Effector memory CD8-positive, alpha-beta T cell (primary cell): ENCODE data around the gene DDN.

Experiments used
- ATAC-seq: fragments of 150-1000 bp; cut with Tn5 transposase; replicated peaks from 2 replicates; pipeline ENCODE4 v1.10.0; 2021; ENCODE audit warnings: mild to moderate bottlenecking, moderate library complexity
- DNase-seq, 3 experiments: peaks; one replicate each; pipeline ENCODE4 v3.0.0; 2021
- H3K27ac Mint-ChIP-seq, 2 donors: one replicate each; pipeline ENCODE4 v1.8.0; 2022; ENCODE audit warnings: mild to moderate bottlenecking in 2 of 2, mixed read lengths in 2 of 2, moderate library complexity in 2 of 2
- H3K27me3 Mint-ChIP-seq, 2 donors: one replicate each; pipeline ENCODE4 v1.8.0; 2022; ENCODE audit warnings: mixed read lengths in 2 of 2
- H3K36me3 Mint-ChIP-seq: one replicate; pipeline ENCODE4 v1.8.0; 2022; ENCODE audit warnings: mild to moderate bottlenecking, moderate library complexity, mixed read lengths; ENCODE audit not compliant: insufficient read depth
- H3K4me1 Mint-ChIP-seq, 2 donors: one replicate each; pipeline ENCODE4 v1.8.0; 2022; ENCODE audit warnings: low read depth in 2 of 2, mixed read lengths in 2 of 2
- H3K4me3 Mint-ChIP-seq, 2 donors: one replicate each; pipeline ENCODE4 v1.8.0; 2022; ENCODE audit warnings: mild to moderate bottlenecking in 2 of 2, mixed read lengths in 2 of 2, moderate library complexity in 2 of 2
- H3K9me3 Mint-ChIP-seq, 2 donors: one replicate each; pipeline ENCODE4 v1.8.0; 2022; ENCODE audit warnings: mixed read lengths in 2 of 2

The DDN gene

GRCh38 chr12:49037947-49038237 is 38.7 kb upstream of the DDN start:
- no peak for ATAC-seq
- peaks cover 74% of the 10 kb centered on the region for H3K36me3 Mint-ChIP-seq
- no peak overlapping the region for H3K27ac Mint-ChIP-seq
- no peak overlapping the region for H3K4me3 Mint-ChIP-seq
- no peaks in the 10 kb centered on the region for H3K9me3 Mint-ChIP-seq
- H3K4me1 Mint-ChIP-seq: peaks cover 4 to 12% of the 10 kb centered on the region in 2 donors
- DNase-seq: no peak
- no peaks in the 10 kb centered on the region for H3K27me3 Mint-ChIP-seq

GRCh38 chr12:49037111-49037946 is 38.2 kb upstream of the DDN start:
- no peak for ATAC-seq
- H3K36me3 Mint-ChIP-seq: peaks cover 74% of the 10 kb centered on the region
- H3K4me3 Mint-ChIP-seq: no peak overlapping the region
- DNase-seq: no peak
- H3K27me3 Mint-ChIP-seq: no peaks in the 10 kb centered on the region
- peak overlapping the region in 1 of 2 donors; percentile 66 for H3K27ac Mint-ChIP-seq
- no peaks in the 10 kb centered on the region for H3K9me3 Mint-ChIP-seq
- peaks cover 4 to 17% of the 10 kb centered on the region in 2 donors for H3K4me1 Mint-ChIP-seq

GRCh38 chr12:49036029-49036428 is 36.9 kb upstream of the DDN start:
- Mint-ChIP-seq H3K4me1 (peaks cover 4 to 17% of the 10 kb centered on the region in 2 donors), H3K27ac (peak overlapping the region in 1 of 2 donors; percentile 66), H3K27me3 (no peaks in the 10 kb centered on the region), H3K4me3 (no peak overlapping the region), H3K9me3 (no peaks in the 10 kb centered on the region), H3K36me3 (peaks cover 73% of the 10 kb centered on the region)
- ATAC-seq: no peak
- no peak for DNase-seq

- H3K4me1 Mint-ChIP-seq: peaks cover 4 to 17% of the 10 kb centered on the region in 2 donors
- H3K4me3 Mint-ChIP-seq: no peak overlapping the region
- H3K9me3 Mint-ChIP-seq: no peaks in the 10 kb centered on the region
- no peak for DNase-seq
- no peaks in the 10 kb centered on the region for H3K27me3 Mint-ChIP-seq
- H3K36me3 Mint-ChIP-seq: peaks cover 64% of the 10 kb centered on the region
- H3K27ac Mint-ChIP-seq: no peak overlapping the region
- no peak for ATAC-seq
These were observed 35.1 kb upstream of the DDN start for GRCh38 chr12:49034286-49034622.

GRCh38 chr12:49033611-49034285 is 34.6 kb upstream of the DDN start:
- Mint-ChIP-seq H3K36me3 (peaks cover 60% of the 10 kb centered on the region), H3K27ac (peak overlapping the region in 1 of 2 donors; percentile 83), H3K4me3 (no peak overlapping the region), H3K27me3 (no peaks in the 10 kb centered on the region), H3K4me1 (peaks cover 4 to 17% of the 10 kb centered on the region in 2 donors), H3K9me3 (no peaks in the 10 kb centered on the region)
- no peak for DNase-seq
- ATAC-seq: no peak

GRCh38 chr12:49032679-49033447 is 33.7 kb upstream of the DDN start:
- Mint-ChIP-seq H3K27me3 (no peaks in the 10 kb centered on the region), H3K4me3 (no peak overlapping the region), H3K4me1 (peaks cover 5 to 17% of the 10 kb centered on the region in 2 donors), H3K36me3 (peaks cover 60% of the 10 kb centered on the region), H3K9me3 (no peaks in the 10 kb centered on the region), H3K27ac (peak overlapping the region; percentile 64 to 83)
- DNase-seq: no peak
- ATAC-seq: no peak

GRCh38 chr12:49032276-49032675 is 33.1 kb upstream of the DDN start:
- DNase-seq (no peak), ATAC-seq (no peak)
- Mint-ChIP-seq H3K27ac (peak overlapping the region in 1 of 2 donors; percentile 64), H3K9me3 (no peaks in the 10 kb centered on the region), H3K4me1 (peaks cover 5 to 17% of the 10 kb centered on the region in 2 donors), H3K36me3 (peaks cover 63% of the 10 kb centered on the region), H3K4me3 (no peak overlapping the region), H3K27me3 (no peaks in the 10 kb centered on the region)

- peak overlapping the region; percentile 74 to 85 for H3K27ac Mint-ChIP-seq
- H3K36me3 Mint-ChIP-seq: peaks cover 60% of the 10 kb centered on the region
These were observed 32.5 kb upstream of the DDN start for GRCh38 chr12:49031573-49032161.

GRCh38 chr12:49030714-49031572 is 31.8 kb upstream of the DDN start:
- Mint-ChIP-seq H3K27me3 (no peaks in the 10 kb centered on the region), H3K4me3 (peak overlapping the region in 1 of 2 donors; percentile 49), H3K27ac (peak overlapping the region; percentile 74 to 85), H3K36me3 (peaks cover 57% of the 10 kb centered on the region), H3K4me1 (peaks cover 4 to 12% of the 10 kb centered on the region in 2 donors), H3K9me3 (no peaks in the 10 kb centered on the region)
- no peak for DNase-seq
- no peak for ATAC-seq

More at GRCh38 chr12:49031573-49032161, 32.5 kb upstream of the DDN start:
- H3K9me3 Mint-ChIP-seq: no peaks in the 10 kb centered on the region
- ATAC-seq (no peak), DNase-seq (no peak)
- no peak overlapping the region for H3K4me3 Mint-ChIP-seq
- H3K27me3 Mint-ChIP-seq: no peaks in the 10 kb centered on the region
- H3K4me1 Mint-ChIP-seq: peaks cover 4 to 13% of the 10 kb centered on the region in 2 donors

- no peak overlapping the region for H3K4me3 Mint-ChIP-seq
- H3K9me3 Mint-ChIP-seq: no peaks in the 10 kb centered on the region
- ATAC-seq (no peak), DNase-seq (no peak)
- peaks cover 53% of the 10 kb centered on the region for H3K36me3 Mint-ChIP-seq
- H3K27ac Mint-ChIP-seq: peak overlapping the region; percentile 54 to 74
- no peaks in the 10 kb centered on the region for H3K27me3 Mint-ChIP-seq
- H3K4me1 Mint-ChIP-seq: peaks cover 4 to 5% of the 10 kb centered on the region in 2 donors
These were observed 30.9 kb upstream of the DDN start for GRCh38 chr12:49030119-49030518.

GRCh38 chr12:49028666-49029275 is 29.6 kb upstream of the DDN start:
- Mint-ChIP-seq H3K36me3 (peaks cover 52% of the 10 kb centered on the region), H3K9me3 (no peaks in the 10 kb centered on the region), H3K27me3 (no peaks in the 10 kb centered on the region), H3K4me3 (no peak overlapping the region), H3K4me1 (peaks cover 2 to 5% of the 10 kb centered on the region in 2 donors), H3K27ac (peak overlapping the region in 1 of 2 donors; percentile 88)
- DNase-seq (no peak), ATAC-seq (no peak)

GRCh38 chr12:49027846-49028555 is 28.8 kb upstream of the DDN start:
- Mint-ChIP-seq H3K4me3 (no peak overlapping the region), H3K9me3 (no peaks in the 10 kb centered on the region), H3K36me3 (peaks cover 52% of the 10 kb centered on the region), H3K27me3 (no peaks in the 10 kb centered on the region), H3K27ac (peak overlapping the region; percentile 75 to 88), H3K4me1 (peaks cover 2 to 5% of the 10 kb centered on the region in 2 donors)
- ATAC-seq (no peak), DNase-seq (no peak)
